HG02759 (cell line): ENCODE measurements around the gene SPRED2.

Source experiments
- ATAC-seq: cut with Tn5 transposase; IDR thresholded peaks from one replicate; pipeline ENCODE4 v1.9.1; 2021; ENCODE audit warnings: mild to moderate bottlenecking, moderate library complexity; ENCODE audit not compliant: unreplicated experiment

Gene SPRED2

DNA sequence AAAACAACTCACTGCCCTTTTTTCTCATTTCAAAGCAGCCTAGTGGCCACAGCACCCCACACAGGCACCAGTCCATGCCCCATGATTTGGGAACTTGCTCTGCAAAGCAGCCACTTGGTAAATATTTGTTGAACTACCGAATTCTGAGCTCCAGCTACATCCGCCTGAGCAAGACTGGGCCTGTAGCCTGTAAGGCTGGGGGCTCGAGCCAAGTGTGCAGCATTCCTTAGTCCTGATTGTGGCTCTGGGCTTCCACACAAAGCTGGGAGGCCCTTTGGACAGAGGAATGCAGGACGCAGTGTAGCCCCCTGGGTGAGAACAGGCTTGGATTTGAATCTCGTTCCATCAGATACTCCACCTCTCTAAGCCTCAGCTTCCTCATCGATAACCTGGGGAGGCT lies 116.3 kb downstream of the SPRED2 start:
- ATAC-seq, result no peak

DNA sequence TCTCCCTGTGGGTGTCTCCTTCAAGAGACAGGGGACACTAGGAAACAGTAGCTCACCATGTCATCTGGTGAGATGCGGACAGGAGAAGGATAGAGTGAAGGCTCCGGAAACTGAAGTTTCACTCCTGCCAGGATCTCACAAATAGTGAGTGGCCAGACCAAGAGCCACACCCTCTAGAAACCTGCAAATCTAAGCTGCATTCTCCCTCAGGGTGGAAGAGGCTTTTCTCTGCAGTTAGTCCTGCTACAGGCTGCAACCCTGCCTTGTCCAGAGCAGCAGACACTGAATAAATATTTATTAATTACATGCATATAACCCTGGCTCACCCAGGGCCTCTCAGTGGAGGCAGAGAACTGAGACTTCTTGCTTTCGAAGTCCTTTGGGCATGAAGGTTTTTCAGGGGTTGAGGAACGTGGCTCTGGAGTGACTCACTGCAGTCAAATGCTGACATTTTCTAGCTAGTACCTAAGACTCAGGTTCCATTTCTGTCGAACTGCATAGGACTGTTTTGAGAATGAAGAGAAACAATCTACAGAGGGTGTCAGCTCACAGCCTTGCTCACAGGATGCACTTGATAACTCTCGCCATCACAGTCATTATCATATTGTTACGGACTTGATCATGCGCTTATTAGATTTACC lies 117.5 kb downstream of the SPRED2 start:
- no peak for ATAC-seq

DNA sequence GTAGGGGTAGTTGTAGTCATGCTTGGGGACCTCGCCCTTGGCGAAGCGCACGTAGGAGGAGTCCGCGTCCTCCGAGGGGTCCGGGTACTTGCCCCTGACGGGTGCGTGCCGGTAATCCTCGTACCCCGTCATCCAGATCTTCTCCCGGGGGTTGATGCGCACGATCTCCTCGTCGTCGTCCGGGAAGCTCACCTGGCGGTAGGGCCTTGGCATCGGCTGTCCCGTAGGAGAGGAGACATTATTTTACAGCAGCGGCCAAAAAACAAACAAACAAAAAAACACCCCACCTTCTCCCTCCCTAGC lies 118.5 kb downstream of the SPRED2 start:
- ATAC-seq, result no peak

DNA sequence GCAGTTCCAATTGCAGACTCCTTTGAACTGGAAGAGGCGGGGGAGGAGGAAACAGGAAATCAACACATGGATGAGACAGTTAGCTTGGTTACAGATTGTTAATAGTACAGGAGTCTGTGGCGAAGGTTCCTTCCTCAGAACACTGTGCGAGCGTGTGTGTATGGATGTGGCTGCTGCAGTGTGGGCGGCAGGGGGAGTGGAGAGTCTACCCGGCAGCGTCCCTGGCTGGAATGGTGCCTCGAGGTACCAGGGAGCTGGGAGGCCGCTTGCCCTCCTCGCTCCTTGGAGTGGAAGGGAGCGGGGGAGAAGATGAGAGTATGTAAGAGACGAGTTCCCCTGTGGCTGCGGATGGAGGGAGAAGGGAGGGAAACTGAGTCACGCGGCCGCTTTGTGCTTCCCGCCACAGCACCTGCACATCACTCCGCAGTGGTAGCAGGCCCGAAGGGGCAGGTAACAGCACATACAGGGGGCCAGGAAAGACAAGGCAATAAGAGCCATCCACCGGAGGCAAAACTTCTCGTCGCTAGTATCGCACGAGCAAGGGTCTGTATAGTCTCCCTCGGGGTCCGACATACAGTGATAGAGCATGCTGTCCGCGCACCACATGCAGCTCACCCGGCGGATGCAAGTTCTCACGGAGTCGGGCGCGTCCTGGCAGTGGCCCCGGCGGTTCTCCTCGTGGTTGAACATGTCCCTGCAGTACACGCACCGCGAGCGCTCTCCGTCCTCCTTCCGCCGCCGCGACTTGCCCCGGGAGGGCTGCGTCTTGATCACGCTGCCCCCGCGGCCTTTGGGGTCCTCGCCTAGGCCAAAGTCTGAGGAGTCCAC lies 119.1 kb downstream of the SPRED2 start:
- ATAC-seq, result no peak

DNA sequence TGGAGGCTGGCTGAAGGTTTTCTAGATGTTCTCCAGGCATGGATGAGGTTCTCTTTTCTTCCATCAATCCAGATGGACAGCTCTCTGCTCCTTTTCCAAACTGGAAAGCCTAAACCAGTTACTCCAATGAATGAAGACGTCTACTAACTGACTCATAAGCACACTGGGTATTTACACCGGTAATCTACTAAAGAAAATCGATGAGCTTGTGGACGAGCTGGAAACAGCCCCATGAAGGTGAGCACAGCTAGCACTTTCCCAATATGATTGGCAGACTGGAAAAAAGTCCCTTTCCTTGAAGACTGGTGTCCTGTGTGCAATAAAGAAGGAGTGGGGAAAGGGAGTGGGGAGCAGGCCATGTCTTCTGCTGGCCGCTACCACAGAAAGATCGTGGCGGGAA lies 120.8 kb downstream of the SPRED2 start:
- no peak for ATAC-seq

DNA sequence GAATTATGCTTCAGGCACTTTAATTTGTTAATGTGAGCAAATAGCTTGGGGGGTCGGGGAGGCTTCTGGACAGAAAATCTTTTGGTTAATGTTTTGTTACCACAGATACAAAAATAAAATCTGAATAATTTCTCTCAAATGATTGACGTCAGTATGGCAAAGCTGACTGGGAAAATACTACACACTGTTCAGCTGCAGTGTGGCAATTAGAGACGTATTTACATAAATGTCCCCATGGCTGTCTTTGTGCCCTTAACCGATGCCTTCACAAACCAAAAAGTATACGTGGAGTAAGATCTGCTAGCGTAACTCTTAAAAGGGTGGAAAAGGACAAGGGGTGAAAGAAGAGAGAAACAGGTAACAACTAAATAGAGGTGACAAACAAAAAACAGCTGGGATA lies 121.3 kb downstream of the SPRED2 start:
- ATAC-seq, result no peak

DNA sequence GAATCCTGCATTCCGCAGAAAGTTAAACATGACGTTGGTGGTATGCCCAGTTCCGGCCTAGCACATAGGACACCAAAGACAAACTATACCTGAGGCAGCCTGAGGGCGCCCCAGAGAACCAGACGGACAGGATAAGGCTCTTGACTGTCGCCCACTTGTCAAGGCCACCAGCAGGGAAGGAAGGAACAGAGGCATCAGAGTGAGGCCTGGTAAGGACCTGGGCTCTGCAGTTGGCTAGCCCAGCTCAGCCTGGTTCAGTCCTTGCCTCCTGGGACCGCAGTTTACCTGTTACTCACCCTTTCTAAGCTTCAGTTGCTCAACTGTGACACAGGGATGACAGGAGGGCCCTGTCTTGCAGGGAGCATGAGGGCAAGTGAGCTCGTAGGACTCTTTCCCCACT lies 122.7 kb downstream of the SPRED2 start:
- no peak for ATAC-seq

DNA sequence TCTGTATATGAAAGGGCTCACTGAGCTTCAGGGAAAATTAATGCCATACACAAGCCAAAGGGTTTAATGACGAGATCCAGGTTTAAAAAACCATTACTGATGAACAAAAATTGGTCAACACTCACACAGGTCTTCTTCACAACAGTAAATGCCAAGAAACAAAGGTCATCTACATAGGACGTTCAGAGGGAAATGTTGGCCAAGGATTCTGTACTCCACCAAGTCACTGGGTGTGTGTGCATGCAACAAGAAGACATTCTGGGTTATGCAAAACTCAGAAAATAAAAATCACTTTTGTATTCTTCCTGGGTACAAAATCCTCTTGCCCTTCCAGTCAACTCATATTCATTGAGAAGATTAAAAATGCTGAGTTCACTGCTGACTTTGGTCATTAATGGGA lies 126.5 kb downstream of the SPRED2 start:
- ATAC-seq, result no peak

DNA sequence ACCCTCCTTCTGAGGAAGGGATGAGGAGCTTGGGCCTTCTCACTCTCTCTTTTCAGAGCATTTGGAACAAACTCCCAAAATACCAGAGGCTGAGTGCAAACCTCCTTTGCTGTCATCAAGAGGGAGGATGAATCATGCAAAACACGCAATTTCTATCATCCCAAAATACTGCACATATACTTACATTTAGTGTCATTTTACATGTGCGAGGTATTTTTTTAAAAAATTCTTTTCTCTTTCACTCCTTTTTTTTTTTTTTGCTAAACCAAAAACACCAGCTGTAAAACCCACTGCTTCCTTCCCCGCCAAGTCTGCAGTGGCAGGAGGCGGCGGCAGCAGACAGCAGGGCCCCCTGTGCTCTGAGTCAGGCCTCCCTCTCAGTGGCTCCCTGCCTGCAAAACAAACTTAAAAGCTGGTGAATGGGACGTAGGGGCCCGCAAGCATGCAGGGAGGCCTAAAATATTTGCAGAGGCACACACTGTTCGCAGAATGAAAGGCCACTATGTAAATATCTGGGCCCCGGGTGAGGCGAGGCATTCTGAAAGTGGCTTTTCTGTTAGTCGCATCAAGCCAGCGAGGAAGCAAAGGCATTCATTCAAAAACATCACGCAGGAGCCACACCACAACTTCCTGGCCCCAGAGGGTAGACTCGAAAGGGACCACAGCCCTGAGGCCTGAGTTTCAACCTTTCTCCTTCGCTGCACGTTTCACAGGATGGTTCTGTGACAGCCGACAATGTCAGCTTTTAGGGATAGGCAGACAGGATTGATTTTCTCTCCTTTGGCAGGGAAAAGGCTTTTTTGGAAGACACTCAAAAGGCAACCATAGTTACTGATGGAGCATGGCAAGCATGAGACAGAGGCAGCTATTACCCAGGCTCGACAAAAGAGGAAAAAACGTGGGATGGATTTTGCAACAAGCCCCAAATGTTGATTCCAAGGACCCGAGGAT lies 131.4 kb downstream of the SPRED2 start:
- peak; percentile 89 for ATAC-seq

DNA sequence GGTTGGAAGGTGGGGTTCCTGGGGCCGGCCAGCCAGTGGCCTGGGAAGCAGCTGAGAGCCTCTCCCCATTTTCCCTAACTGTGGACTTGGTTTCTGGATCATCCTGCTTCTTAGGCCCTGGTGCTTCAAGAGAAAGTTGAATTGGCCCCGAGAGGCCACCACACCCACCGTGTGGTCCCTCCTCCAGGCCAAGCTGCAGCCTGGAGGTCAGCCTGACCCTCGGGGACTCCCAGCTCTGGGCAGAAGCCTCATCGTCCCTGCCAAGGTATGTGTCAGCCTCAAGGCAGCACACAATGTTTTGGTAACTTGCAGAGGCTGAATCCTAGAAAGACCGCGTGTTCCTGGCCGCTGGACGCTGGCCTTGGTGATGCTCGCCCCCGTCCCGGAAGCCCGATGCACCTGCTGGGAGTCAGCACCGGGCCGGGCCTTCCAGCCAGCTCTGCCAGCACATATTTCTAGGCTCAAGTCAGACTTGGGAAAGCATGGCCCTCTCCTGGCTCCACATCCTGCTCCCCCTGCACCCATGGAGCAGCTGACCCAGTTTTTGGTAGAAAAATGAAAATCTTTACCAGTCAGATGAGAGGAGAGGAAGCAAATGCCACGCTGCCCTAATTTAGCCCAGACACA lies 132.2 kb downstream of the SPRED2 start:
- ATAC-seq, result no peak

DNA sequence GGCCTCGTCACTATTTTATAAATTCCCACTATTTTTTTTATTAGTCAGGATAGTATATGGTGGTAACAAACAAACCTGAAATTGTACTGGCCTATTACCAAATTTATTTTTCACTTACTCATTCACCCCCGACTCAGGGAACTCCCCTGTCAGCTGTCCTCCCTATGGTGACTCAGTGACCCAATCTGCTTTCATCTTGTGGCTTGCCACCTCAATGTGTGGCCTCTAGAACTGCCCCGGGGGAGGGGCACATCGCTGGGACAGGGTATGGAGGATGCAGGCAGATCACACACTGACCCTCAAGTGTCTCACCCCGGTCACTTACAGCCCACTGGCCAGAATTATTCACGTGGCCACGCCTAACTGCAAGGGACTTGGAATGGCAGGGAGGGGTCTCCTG lies 133.2 kb downstream of the SPRED2 start:
- ATAC-seq, result no peak

DNA sequence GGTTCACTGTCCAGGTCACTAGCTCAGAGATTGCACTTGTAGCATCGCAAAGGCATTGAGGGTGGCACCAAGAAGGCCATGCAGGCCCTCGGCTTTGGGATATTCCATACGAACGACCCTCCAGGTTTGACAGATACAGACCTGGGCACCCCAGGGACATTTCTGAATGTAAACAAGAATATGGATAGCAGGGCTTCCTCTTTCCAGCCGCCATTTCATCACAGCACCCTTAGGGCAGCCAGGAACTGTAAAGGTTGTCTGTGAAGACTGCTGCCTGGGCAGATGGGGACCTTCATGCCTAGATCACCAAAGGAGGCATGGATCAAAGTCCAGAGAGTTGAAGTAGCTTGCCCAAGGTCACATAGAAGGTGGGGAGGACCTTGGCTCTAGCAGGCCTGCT lies 134.3 kb downstream of the SPRED2 start:
- no peak for ATAC-seq

DNA sequence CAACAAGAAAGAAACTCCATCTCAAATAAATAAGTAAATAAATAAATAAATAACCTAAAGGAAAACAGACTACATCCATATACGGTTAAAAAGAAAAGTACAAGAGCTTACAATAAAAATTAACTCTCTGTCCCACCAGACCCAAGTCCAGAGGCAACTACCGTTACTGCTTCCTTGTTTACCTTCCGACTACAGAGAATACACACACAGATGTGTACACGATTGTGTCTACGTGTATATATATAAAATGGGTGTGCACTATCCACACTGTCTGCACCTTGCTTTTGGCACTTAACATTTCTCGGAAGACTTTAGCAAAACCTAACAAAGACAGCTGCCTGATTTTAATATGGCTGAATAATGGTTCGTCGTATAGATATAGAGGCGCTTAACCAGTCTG lies 134.9 kb downstream of the SPRED2 start:
- no peak for ATAC-seq

DNA sequence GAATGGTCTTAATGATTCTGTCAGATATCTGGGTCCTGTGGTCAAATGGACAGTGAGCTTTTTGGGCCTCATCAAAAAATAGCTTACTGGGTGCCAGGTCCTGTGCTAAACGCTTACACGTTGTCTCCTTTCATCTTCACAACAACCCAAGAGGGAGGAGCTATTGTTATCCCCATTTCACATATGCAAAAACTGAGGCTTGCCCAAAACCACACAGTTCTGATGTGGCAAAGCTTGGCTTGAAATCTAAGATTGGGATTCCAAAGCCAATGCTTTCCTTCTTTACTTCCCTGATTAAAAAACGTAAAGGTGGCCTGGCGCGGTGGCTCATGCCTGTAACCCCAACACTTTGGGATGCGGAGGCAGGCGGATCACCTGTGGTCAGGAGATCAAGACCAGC lies 135.4 kb downstream of the SPRED2 start:
- no peak for ATAC-seq

DNA sequence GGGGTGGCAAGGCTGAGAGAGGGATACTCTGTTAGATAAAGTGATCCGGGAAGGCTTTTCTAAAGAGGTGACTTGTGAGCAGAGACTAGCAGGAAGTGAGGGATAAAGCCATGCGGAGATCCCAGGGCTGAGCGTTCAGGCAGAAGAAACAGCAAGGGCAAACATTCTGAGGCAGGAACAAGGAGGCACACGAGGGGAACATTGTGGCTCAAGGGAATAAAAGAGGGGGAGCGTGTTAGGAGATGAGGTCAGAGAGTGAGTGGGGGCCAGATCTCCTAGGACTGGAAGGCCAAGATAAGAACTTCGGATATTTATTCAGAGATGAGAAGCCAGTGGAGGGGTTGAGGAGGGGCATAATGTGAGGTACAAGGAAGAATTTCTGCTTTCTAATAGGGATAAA lies 137.7 kb downstream of the SPRED2 start:
- no peak for ATAC-seq

DNA sequence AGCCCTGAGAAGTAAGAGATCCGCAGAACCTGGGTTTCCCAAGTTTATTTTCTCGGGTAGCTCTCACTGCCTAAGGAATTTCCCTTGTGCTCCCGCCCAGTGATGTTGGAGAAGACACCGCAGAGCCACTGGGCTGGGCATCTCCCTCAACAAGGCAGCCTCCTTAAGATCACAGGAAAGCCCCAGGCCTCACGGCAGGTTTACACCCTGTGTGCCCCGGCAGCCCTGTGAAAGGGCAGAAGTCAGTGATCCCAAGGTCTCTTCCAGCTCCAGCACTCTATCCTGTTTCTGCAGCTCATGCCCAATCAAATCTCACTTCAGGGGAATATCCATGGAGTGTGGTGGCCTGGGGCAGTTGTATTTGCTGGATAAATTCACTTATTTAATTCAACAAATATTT lies 138.3 kb downstream of the SPRED2 start:
- ATAC-seq, result no peak

DNA sequence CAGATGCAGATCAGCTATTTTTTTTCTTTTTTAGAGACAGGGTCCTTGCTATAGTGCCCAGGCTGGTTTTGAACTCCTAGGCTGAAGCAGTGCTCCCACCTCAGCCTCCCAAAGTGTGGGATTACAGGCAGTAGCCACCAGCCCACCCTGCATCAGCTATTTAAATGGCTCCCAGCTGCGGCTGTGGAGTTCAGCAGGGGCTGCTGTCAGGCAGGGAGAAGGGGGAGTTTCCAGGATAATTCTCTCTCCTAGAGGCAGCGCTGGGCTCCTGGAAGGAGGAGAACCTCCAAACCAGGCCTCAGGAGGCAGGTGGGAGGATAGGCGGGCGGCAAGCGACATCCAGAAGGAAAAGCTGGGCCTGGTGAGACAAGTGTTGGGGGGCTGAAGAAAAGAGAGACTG lies 139.0 kb downstream of the SPRED2 start:
- no peak for ATAC-seq

DNA sequence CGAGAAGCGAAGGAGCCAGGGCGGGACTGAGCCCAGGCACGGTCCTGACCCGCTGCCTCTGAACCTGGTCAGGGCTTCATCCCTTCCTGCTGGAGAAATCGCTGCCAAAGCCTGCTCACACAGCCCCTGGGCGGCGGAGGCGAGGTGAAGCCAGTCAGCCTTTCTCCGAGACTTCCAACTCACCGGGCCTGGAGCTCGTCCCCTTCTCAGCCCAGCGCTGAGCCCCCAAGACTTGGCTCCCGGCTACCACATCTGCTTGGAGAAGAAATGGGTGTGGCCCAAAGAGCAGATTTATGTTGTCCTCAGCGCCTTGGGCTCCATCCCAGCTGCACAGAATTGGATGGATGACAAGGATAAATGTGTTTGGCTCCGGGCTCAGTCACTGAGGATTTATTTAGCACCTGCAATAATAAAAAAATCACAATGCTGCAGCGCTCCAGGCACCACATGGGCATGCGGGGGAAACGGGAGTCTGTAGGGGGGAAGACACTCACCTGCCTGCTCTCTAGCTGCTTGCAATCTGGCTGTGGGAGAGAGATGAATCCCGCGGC lies 139.9 kb downstream of the SPRED2 start:
- no peak for ATAC-seq

DNA sequence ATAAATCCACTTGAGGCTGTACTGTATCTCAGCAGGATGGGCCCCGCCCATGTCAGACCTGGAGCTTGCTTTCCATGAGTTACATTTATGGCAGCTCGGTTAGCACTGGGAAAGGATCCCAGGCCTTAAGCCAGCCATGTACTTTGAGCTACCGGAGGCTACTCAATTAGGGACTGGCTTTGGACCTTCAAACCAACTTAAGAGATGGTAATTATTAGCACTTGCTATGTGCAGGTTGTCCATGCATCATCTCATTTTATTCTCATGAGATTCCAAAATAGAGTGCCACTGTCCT lies 140.3 kb downstream of the SPRED2 start:
- ATAC-seq, result no peak

DNA sequence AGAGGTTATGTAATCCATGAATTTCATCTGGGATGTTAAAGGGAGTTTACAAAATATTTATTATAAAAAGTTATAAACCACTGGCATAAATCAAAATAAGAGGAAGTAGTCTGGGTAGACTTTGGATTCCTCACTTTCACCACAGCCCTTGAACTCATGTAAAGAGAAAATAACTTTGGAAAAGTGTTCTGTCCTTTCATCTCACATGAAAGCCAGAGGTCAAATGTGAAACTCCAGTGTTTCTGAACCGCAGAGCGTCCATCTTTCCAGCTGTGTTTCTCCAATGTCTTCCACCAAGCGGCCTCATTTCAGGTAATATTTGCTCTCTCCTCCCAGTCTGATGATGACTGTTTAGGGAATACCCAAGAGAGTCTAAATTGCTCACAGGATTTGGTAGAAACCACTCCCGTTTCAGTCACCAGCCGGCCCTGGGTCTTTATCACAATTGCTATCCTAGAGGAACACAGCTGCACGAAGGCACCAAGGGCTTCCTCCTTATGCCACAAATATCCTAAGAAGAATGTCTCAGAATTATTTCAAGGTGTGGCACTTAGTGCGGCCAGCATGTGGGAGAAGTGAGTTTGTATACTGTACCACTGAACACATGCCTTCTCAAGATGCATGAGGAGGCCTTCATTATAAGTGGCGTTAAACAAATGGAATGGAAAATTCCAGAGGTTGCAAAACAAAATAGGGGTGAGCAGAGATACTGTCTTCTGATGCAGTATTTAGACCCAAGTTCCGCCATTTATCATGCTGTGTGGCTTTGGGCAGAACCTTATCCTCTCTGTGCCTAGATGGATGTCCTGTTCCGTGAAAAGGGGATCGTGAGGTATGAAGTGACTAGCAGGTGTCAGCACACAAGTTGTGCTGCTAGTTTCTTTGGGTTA lies 140.9 kb downstream of the SPRED2 start:
- no peak for ATAC-seq
